K562 (cell line): ENCODE results near the gene CSNK1G2. TPM values are rescaled to one million over a fixed set of nuclear protein-coding genes. Genes with fewer than 3 reads are reported as not detected.
A peak's percentile ranks its signal among the peaks of the same experiment; 100 is the strongest.

Experiments
- ATAC-seq: fragments of 200-7000 bp; cut with Tn5 transposase; 3 replicates; pipeline ENCODE4 v1.9.1; 2020; ENCODE audit warnings: moderate library complexity
- BruUV-seq: library from RNA; stranded (reverse); fragments of 400-500 nt; replicated peaks from 2 replicates; lab custom pipeline; 2021; lab: Mats Ljungman, UMichigan
- CTCF ChIA-PET: fragments of 300-600 bp; formaldehyde crosslinking; extraction: SDS; loops from one replicate; lab custom pipeline; 2021; ENCODE audit warnings: low intra/inter-chr PET ratio; lab: Yijun Ruan, JAX
- POLR2A ChIA-PET: fragments of 300-600, 350-650 bp; sonication (Branson Sonifier 250); formaldehyde crosslinking; extraction: SDS; loops from one replicate; lab custom pipeline; 2021; ENCODE audit warnings: antibody characterized with exemption, inconsistent platforms; lab: Yijun Ruan, JAX
- DNase-seq, 4 experiments: peaks; one replicate each; pipeline versions ENCODE4 v3.0.0 to v3.0.0-alpha.2; 2011 to 2018; ENCODE audit warnings: low spot score in 3 of 4, mixed read lengths in 3 of 4; ENCODE audit errors: extremely low read depth in 1 of 4
- FAIRE-seq: peaks from 2 replicates; lab custom pipeline; 2011; peaks lifted over from hg19 to GRCh38; lab: Jason Lieb, UNC
- H2AFZ ChIP-seq: 2 replicates; pipeline ENCODE4 v1.6.0; 2011; ENCODE audit warnings: low read depth, low read length, control low read depth, inconsistent platforms
- H3K27ac ChIP-seq: fragments of 200-600 bp; 3 replicates; pipeline ENCODE4 v1.8.0; 2011; ENCODE audit warnings: low read depth, mild to moderate bottlenecking, control low read depth, inconsistent platforms, low read length, moderate library complexity, mixed read lengths; ENCODE audit errors: extremely low read depth
- H3K27me3 ChIP-seq, 2 experiments: fragments of 300-600 bp in 1 of 2; 2 replicates in 1 of 2; 3 replicates in 1 of 2; pipeline versions ENCODE4 v1.6.0 to v1.8.0; 2011; ENCODE audit warnings: inconsistent platforms in 2 of 2, low read length in 2 of 2, mild to moderate bottlenecking in 1 of 2, mixed read lengths in 1 of 2, moderate library complexity in 1 of 2; ENCODE audit not compliant: control insufficient read depth in 2 of 2, insufficient read depth in 2 of 2
- H3K36me3 ChIP-seq: fragments of 300-600 bp; 3 replicates; pipeline ENCODE4 v1.8.0; 2011; ENCODE audit warnings: mild to moderate bottlenecking, low read length, inconsistent platforms; ENCODE audit not compliant: control insufficient read depth, insufficient read depth
- H3K4me1 ChIP-seq, 2 experiments: fragments of 200-600 bp in 1 of 2; replicated peaks in 1 of 2; 2 replicates in 1 of 2; 3 replicates in 1 of 2; pipeline versions ENCODE4 v1.5.1 to v1.8.0; 2011; ENCODE audit warnings: inconsistent platforms in 2 of 2, low read length in 2 of 2, mild to moderate bottlenecking in 1 of 2, mixed read lengths in 1 of 2, moderate library complexity in 1 of 2; ENCODE audit not compliant: control insufficient read depth in 2 of 2, insufficient read depth in 2 of 2
- H3K4me2 ChIP-seq: 2 replicates; pipeline ENCODE4 v1.6.1; 2011; ENCODE audit warnings: low read length, control low read depth, inconsistent platforms, mixed read lengths; ENCODE audit not compliant: insufficient read depth
- H3K4me3 ChIP-seq: fragments of 200-600 bp; sonication (generic), shearing (Covaris generic); 2 replicates; pipeline ENCODE4 v1.5.1; 2016; ENCODE audit warnings: control low read depth, inconsistent platforms
- H3K79me2 ChIP-seq: fragments of 200-600 bp; 3 replicates; pipeline ENCODE4 v1.8.0; 2011; ENCODE audit warnings: low read length, inconsistent platforms; ENCODE audit not compliant: control insufficient read depth, insufficient read depth
- H3K9ac ChIP-seq, 2 experiments: 2 replicates each; pipeline versions ENCODE4 v1.6.0 to v1.6.1; 2011; ENCODE audit warnings: low read depth in 2 of 2, low read length in 2 of 2, control low read depth in 1 of 2, inconsistent platforms in 1 of 2, mild to moderate bottlenecking in 1 of 2, mixed read lengths in 1 of 2; ENCODE audit not compliant: insufficient read depth in 1 of 2
- H3K9me1 ChIP-seq: one replicate; pipeline ENCODE4 v1.6.0; 2011; ENCODE audit warnings: inconsistent platforms, mild to moderate bottlenecking, low read length, moderate library complexity; ENCODE audit not compliant: control insufficient read depth, insufficient read depth
- H3K9me3 ChIP-seq: replicated peaks from 2 replicates; pipeline ENCODE4 v1.5.1; 2011; ENCODE audit warnings: low read depth, low read length, inconsistent platforms; ENCODE audit not compliant: control insufficient read depth, insufficient read depth
- H4K20me1 ChIP-seq: replicated peaks from 2 replicates; pipeline ENCODE4 v1.6.1; 2011; ENCODE audit warnings: low read length, inconsistent platforms, mixed read lengths; ENCODE audit not compliant: control insufficient read depth, insufficient read depth
- HIVEP1 ChIP-seq: fragments of 250-450 bp; sonication (Bioruptor Pico); IDR thresholded peaks from 2 replicates; pipeline ENCODE4 v1.4.0; 2020; ENCODE audit warnings: mild to moderate bottlenecking
- POLR2G ChIP-seq: fragments of 200-400 bp; formaldehyde crosslinking; IDR thresholded peaks from 2 replicates; pipeline ENCODE4 v1.6.1; 2017; ENCODE audit warnings: low read depth, mild to moderate bottlenecking, antibody characterized with exemption, low read length, moderate library complexity
- ZBTB33 ChIP-seq: sonication (generic); formaldehyde crosslinking; IDR thresholded peaks from 2 replicates; pipeline ENCODE4 v1.8.1; 2023; ENCODE audit warnings: mild to moderate bottlenecking, missing genetic modification reagents
- WGBS: fragments of 100-300 bp; shearing (Covaris generic); methylation state at CpG from one replicate; pipeline ENCODE4 v1.1.6; 2016; ENCODE audit warnings: low coverage, mixed read lengths; ENCODE audit not compliant: insufficient coverage; ENCODE audit errors: missing lambda C conversion rate; 5-methylcytosine and 5-hydroxymethylcytosine counted together
- in situ Hi-C: fragments of 300-500 bp; cut with MboI; formaldehyde crosslinking; loops from 4 replicates; pipeline ENCODE4 v1.15.0; 2018; ENCODE audit warnings: inconsistent platforms, mixed read lengths
- intact Hi-C: fragments of 100-400 bp; cut with micrococcal nuclease; formaldehyde crosslinking; loops from 2 replicates; pipeline ENCODE4 v1.14.2; 2022
- polyA plus RNA-seq, 8 experiments: library from polyadenylated mRNA; depleted of rRNA in 4 of 8; stranded (reverse) in 5 of 8; unstranded in 3 of 8; fragments of >200 nt; fragmentation: Nextera tagmentation in 2 of 8; fragmentation: Illumina TruSeq in 1 of 8; extraction: Ambion mirVana in 2 of 8; extraction: Trizol in 1 of 8; gene quantifications; 2 replicates each; pipeline versions ENCODE4 v1.2.1 to v1.2.3, GENCODE V29; 2011 to 2014; ENCODE audit warnings: inconsistent platforms in 1 of 8, missing spikeins in 1 of 8
- total RNA-seq, 7 experiments: library from RNA; depleted of rRNA in 6 of 7; stranded (reverse); fragments of >200 nt in 6 of 7; fragmentation: Illumina TruSeq in 2 of 7; extraction: Trizol in 2 of 7; gene quantifications; 2 replicates each; pipeline versions ENCODE4 v1.2.1 to v1.2.3, GENCODE V29; 2011 to 2021; ENCODE audit warnings: low replicate concordance in 1 of 7

CSNK1G2 gene
- total and polyA plus RNA-seq, 9 of the 15 experiments (the other 6 are each of a cell fraction or from before 2014, with no cell fraction given) = 0.48 to 119 (median 49.5) TPM

DNA sequence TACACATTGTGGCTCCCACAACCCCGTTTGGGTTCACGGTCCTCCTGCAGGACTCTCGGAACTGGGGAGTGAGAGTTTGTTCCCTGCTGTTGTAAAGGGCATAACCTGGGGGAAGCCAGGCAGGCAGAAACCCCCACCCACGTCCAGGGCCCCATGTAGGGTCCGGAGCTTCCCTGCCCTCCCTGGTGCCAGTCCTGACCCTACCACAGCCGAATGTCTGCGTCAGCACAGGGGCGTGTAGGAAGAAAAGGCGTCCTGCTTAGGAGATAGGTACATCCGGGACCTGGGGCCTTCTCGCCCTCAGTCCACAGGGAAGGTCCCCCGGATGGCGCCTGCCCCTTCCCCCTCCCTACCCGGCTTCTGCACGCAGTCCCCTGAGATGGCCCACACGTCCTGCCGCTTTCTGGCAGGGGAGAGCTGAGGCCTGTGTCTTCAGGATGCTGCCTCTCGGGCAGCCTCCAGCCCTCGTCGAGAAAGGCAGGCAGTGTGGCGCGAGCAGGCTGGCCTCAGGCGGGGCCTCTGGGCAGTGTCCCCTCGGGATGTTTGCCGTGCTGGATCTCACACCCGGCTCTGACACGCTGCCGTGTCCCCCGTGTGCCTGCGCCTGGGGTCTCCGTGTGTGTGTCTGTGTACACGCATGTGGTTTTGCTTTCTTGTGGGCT lies 19.1 kb downstream of the CSNK1G2 start:
- H4K20me1 ChIP-seq = peaks cover 9% of the 10 kb centered on the region
- no peak for TF ChIP-seq HIVEP1
- TF ChIP-seq ZBTB33 (CRISPR knock-in tag) = 0 out of 2 replicates have a peak, but pooled peaks have one; percentile 6
- TF ChIP-seq POLR2G = 0 out of 2 replicates have a peak, but pooled peaks have one; percentile 21
- WGBS = 96% methylated on average over 19 of the region's 32 CpGs
- H3K4me3 ChIP-seq = no peak overlapping the region
- no TSS peak for BruUV-seq
- ChIA-PET POLR2A (no interaction called here), CTCF (no interaction called here)
- H3K36me3 ChIP-seq = peaks cover 27% of the 10 kb centered on the region; the same call in 2 of the 3 replicates
- H2AFZ ChIP-seq = no peak overlapping the region
- FAIRE-seq (no peak), DNase-seq (no peak), ATAC-seq (no peak)
- peaks cover 57% of the 10 kb centered on the region for H3K79me2 ChIP-seq
- no peaks in the 10 kb centered on the region for H3K9me3 ChIP-seq
- no peak overlapping the region for H3K27ac ChIP-seq
- peaks cover 0 to 48% of the 10 kb centered on the region in 2 experiments; a peak in 2 of 5 replicates for H3K4me1 ChIP-seq
- intact Hi-C loops (no loop called here), in situ Hi-C loops (no loop called here)
- no peaks in the 10 kb centered on the region for H3K27me3 ChIP-seq
- no peak overlapping the region for H3K4me2 ChIP-seq
- no peaks in the 10 kb centered on the region for H3K9me1 ChIP-seq
- H3K9ac ChIP-seq = peak overlapping the region in 1 of 2 experiments; percentile 66; a peak in 1 of 4 replicates
